Measurements from ENCODE around the gene ADCY1.

- TF ChIP-seq CTCF (IDR thresholded peaks at IDR 0.05; ENCODE audit: low read length): no peak
- no peak for TF ChIP-seq EZH2phosphoT487 (IDR thresholded peaks at IDR 0.05; ENCODE audit: low read length)
These were observed 43.0 kb downstream of the ADCY1 start for GRCh38 chr7:45617166-45617565.
